ENCODE measurements around the gene CDH6. TPM values are rescaled to one million over a fixed set of nuclear protein-coding genes. Genes with fewer than 3 reads are reported as not detected.

The CDH6 gene
- total RNA-seq, 1 experiment from 2014 or later, result 0.12 TPM

GRCh38 chr5:31332160-31332559 lies 138.7 kb downstream of the CDH6 start:
- ChIA-PET POLR2A (no interaction called here), CTCF (no interaction called here), RAD21 (ENCODE audit: low non-redundant PET in 1 of 2, low total read pairs in 2 of 2, uncharacterized antibody in 2 of 2, unreplicated experiment in 2 of 2) (no interaction called here)
- Histone ChIP-seq H3K4me3 (replicated peaks in 1 of 2; ENCODE audit: low read depth in 1 of 2, low read length in 2 of 2) (no peak overlapping the region), H3K4me2 (ENCODE audit: low read length) (no peak overlapping the region), H3K27me3 (ENCODE audit: insufficient read depth, low read length) (peaks cover 20% of the 10 kb centered on the region), H3K36me3 (ENCODE audit: control insufficient read depth in 1 of 2, insufficient read depth in 2 of 2, low read length in 2 of 2) (no peaks in the 10 kb centered on the region), H3K79me2 (ENCODE audit: insufficient read depth, low read length) (no peaks in the 10 kb centered on the region), H3K9ac (ENCODE audit: low read length) (no peak overlapping the region), H2AFZ (ENCODE audit: low read depth, low read length, poor library complexity, severe bottlenecking) (no peak overlapping the region), H4K20me1 (ENCODE audit: insufficient read depth) (no peaks in the 10 kb centered on the region), H3K9me3 (ENCODE audit: control insufficient read depth in 1 of 2, insufficient read depth in 1 of 2, low read depth in 1 of 2, low read length in 2 of 2) (no peaks in the 10 kb centered on the region), H3K4me1 (ENCODE audit: control insufficient read depth in 1 of 2, insufficient read depth in 2 of 2, low read length in 2 of 2) (no peaks in the 10 kb centered on the region), H3K27ac (ENCODE audit: low read depth, low read length) (no peak overlapping the region), H3K9me2 (ENCODE audit: insufficient read depth) (no peaks in the 10 kb centered on the region)
- no peak for DNase-seq (ENCODE audit: low read depth, low spot score)
- TF ChIP-seq YY1 (IDR thresholded peaks at IDR 0.05; ENCODE audit: extremely low read depth, insufficient replicate concordance, low read depth, low read length) (no peak), REST (IDR thresholded peaks at IDR 0.05; ENCODE audit: low read depth) (no peak), CTCF (IDR thresholded peaks at IDR 0.05 in 2 of 3, conservative IDR thresholded peaks at IDR 0.05 in 1 of 3; ENCODE audit: borderline replicate concordance in 1 of 3, insufficient read depth in 1 of 3, low read depth in 2 of 3, low read length in 2 of 3) (no peak)
- intact Hi-C loops (cut with micrococcal nuclease), result no loop called here
- no peak for ATAC-seq
- no TSS peak for BruUV-seq (replicated peaks)
